GM19043 (cell line): ENCODE measurements around the gene RGL3.
"Not testable (repeated sequence)": the region's sequence is repeated elsewhere in the genome, so short reads cannot be mapped to it uniquely, and the experiment has no call there.

Source experiments
- ATAC-seq: cut with Tn5 transposase; IDR thresholded peaks from one replicate; pipeline ENCODE4 v1.9.1; 2021; ENCODE audit warnings: low read depth; ENCODE audit not compliant: unreplicated experiment

The RGL3 gene

DNA sequence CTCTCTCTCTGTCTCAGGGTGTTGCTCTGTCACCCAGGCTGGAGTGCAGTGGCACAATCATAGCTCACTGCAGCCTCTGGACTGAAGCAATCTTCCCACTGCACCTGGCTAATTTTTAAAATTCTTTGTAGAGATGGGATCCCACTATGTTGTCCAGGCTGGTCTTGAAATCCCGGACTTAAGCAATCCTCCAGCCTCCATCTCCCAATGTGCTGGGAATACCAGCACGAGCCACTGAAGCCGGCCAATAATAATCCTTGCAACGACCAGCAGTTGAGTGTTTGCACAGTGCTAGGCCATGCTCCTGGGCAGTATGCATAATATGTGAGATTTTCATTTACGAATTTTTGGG, 34.4 kb downstream of the RGL3 start:
- no peak for ATAC-seq

DNA sequence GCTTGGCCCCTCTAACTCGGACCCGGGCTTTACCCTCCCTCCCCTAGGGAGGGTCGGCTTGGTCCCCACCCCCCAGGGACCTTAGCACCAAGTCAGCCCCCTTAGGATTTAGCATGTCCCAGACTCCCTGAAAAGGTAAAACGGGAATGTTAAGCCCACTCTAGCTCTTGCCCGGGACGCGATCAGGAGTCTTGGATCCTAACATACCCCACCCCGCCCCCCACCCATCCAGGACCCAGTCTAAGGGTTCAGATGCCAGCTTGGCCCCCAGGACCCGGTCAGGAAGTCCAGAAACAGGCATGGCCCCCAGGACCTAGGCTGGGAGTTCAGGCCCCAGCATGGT, 35.4 kb downstream of the RGL3 start:
- no peak for ATAC-seq

DNA sequence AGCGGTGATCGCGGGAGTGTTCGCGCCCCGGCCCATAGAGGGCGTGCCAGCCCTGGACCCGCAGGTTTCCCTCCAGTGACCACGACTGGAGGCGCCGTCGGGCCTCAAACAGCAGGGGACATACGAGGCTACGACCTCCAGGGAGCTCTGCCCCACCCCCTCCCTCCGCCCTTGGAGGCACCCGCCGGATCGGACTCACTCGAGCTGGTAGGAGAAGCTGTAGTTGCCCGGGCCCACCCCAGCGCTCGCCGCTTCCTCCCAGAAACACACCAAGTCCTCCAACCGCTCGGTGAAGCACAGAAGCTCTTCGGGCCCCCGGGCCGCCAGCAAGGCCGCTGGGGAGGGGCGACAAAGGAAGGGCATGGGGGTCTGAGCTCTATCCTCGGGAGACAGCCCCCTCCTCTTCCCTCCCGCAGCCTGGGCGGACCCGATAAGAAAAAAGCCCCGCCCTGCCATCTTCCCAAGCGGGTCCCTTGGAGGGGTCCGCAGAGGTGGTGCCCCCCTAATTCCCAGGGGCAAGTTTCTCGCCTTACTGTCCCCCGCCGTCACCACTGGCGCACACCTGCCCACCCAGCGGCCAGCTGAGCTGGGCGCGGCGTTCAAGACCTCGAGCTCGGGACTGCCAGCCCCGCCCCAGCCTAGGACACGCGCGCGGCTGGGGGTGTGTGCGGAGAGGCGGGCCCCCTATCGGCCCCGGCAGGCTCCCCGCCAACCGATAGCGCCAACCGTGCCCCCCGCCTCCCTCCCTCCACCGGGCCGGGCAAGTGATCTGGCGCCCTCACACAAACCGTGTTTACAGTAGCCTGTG, 36.0 kb downstream of the RGL3 start:
- no peak for ATAC-seq

DNA sequence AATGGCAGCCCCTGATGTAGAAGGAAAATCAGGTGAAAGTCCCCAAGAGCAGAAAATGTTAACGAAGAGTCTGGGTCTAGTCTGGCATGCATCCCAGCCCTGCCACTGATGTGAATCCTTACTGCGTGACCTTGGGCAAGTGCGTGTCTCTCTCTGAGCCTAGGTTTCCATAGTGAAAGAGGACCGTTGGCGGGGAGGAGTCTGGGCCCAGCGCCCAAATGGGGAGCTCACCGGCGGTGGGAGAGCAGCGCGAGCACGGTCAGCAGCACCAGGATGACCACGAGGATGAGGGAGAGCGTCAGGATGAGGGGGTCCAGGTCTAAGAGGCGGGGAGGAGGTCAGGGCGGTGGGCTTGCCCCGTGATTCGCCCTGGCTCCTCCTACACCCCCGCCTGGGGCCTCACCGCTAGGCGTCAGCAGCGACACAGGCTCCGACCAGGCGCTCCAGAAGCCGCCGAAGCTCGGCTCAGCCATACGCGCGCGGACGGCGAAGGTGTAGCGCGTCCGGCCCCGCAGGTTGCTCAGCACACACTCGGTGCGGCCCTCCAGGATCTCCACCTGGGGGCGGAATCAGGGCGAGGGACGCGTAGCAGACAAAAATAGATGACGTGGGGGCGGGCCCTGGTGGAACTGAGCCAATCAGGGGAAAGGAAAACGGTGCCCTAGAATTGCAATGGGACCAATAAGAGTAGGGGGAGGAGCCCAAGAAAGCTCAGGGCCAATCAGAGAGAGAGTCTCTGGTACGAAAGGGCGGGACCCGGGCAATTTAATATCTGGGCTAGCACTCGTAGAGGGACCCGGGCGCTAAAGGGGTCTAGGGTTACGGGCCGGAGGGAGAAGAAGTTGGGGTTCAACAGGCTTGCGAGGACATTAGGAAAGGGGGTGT, 38.2 kb downstream of the RGL3 start:
- peak; percentile 69 for ATAC-seq

DNA sequence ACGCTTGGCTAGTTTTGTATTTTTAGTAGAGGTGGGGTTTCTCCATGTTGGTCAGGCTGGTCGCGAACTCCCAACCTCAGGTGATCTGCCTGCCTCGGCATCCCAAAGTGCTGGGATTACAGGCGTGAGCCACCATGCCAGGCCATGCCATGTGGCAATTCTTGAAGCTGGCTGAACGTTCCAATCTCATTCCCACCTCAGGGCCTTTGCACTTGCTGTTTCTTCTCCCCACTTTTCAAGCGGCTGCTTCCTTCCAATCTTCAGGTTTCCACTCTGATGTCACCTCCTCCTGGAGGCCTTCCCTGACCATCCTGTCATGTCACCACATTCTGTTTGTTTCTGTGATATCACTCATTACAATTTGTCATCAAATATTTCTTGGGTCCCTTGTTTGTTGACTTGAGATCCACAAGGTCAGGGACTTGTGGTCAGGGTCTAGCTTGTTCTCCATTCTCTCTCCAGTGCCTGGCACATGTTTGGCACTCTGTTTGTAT, 39.2 kb downstream of the RGL3 start:
- ATAC-seq: no peak

DNA sequence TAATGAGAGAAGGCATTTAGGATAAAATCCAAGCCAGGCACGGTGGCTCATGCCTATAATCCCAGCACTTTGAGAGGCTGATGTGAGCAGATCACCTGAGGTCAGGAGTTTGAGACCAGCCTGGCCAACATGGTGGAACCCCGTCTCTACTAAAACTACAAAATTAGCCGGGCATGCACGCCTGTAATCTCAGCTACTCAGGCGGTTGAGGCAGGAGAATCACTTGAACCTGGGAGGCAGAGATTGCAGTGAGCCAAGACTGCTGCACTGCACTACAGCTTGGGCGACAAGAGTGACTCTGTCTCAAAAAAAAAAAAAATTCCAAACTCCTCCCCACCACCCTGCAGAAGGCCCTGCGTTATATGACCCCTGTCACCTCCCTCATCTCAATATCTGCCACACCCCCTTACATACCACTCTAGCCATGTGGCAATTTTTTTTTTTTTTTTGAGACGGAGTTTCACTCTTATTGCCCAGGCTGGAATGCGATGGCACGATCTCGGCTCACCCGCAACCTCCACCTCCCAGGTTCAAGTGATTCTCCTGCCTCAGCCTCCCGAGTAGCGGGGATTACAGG, 39.8 kb downstream of the RGL3 start:
- not testable (repeated sequence) for ATAC-seq

DNA sequence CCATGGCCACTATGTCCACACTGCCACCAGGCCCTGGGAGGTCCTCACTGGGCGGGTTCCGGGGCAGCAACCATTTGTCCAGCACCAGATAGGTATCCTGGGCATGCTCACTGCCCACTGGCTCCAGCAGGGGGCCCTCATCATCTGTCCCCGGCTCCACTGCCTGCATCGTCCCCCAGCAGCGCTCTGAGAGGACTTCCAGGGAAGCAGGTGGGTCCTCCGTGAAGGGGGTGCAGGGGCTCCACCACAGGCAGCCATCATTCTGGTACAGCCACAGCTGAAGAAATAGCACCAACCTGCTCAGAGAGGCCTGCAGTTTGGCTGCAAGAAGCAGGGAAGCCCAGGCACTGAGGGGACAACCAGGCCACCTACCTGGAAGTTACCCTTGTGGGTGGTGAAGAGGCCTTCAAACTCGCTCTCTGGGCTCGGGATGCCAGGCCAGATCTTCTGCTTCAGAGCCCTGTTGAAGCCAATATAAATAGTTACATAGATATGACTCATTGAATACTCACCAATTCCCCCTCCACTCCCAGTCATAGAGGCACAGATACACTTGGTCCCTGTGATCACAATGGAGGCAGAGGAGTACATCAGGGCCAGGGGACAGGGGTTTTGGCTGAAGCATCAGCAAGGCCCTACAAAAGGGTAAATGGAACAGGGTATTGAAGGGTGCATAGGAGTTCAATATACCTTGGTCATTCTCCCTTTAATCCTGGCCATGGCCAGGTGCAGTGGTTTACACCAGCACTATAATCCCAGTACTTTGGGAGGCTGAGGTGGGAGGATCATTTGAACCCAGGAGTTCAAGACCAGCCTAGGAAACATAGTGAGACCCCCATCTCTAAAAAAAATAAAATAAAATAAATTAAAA, 40.6 kb downstream of the RGL3 start:
- ATAC-seq: no peak

DNA sequence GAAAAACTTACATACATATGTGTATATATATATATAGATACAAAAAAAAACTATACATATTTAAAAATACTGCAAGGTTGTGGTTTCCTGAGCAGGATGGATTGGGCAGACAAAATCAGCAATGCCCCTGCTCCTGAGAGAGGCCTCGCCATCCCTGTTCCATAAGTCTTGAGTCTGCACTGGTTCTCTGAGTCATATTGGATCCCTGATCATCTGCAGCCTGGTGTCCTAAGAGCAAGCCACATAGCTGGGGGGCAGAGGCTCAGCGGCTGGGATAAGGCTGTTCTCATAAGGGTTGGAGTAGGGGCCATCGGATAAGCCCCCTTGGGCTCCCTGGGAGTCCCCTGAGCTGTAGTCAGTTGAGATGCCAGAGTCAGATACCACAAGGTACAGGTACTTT, 41.4 kb downstream of the RGL3 start:
- ATAC-seq: no peak

DNA sequence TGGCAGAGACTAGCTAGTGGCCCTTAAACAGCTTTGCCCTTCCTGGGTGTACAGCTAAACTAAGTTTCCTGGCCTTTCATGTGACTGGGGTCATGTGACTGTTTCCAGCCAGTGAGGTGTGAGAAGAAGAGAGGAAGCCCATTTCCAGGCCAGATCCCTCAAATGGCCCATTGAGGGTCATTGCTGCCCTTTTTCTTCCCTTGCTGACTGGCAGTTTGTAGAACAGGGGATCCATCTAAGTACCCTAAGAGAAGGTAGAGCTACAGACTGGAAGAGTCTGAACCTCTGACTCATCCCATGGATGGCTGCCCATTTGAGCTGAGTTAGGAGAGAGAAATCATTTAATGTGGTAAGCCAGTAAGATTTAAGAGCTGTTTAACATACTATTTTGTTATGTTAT, 41.9 kb downstream of the RGL3 start:
- no peak for ATAC-seq

DNA sequence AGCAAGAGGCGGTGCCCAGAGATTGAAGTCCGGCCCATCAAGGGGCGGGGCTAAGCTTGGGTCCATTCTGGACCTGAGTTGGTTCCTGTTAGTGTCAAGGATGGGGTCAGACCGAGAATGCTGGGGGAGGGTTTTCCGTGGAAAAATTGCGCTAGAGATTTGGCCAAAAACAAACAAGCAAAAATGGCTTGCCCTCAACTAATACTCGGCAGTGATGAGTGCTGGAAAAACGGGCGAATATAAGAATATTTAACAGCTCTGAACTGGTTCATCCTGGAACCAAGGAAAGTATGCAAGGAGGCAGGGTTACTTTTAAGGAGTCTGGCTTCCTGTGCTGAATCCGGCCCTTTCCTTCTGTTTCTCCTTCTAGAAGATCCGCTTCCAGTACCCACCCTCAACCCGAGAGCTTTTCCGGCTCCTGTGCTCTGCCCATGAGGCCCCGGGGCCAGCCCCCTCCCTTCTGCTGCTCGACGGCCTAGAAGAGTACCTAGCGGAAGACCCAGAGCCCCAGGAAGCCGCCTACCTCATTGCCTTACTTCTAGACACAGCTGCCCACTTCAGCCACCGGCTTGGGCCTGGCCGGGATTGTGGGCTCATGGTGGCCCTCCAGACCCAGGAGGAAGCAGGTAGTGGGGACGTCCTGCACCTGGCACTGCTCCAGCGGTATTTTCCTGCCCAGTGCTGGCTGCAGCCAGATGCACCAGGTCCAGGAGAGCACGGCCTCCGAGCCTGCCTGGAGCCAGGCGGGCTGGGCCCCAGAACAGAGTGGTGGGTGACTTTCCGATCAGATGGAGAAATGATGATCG, 43.8 kb downstream of the RGL3 start:
- no peak for ATAC-seq

DNA sequence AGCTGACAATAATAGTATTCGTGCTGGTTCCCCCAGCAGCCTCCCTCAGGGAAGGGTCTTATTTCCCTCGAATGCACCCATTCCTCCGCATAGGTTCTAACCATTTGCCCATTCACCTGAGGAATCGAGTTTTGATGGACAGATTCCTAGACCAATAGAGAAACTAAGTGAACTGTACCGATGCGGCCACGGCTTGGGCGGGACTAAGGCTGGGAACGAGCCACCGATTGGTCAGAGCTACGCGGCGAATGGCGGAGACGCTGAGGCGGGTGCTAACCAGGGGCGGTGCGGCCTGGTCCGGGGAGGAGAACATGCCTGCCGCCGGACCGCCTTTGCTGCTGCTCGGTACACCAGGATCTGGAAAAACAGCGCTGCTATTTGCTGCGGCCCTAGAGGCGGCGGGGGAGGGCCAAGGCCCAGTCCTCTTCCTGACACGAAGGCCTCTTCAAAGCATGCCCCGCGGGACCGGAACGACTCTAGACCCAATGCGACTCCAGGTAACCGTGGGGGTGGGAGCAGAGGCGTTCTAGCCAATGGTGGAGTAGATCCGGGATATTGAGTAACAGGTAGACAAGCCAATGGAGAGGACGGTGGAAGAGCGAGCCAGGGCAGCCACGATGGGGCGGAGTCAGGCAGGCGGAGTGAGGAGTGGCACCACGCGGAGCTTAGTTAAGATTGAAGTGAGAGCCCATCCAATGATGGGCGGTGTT, 44.5 kb downstream of the RGL3 start, which contains the start of gene SWSAP1:
SWSAP1 (plus strand) TSS at position 234 of the 710 bp plus-strand sequence; CDS start at position 249, 15 bp downstream.
- ATAC-seq: peak; percentile 87

DNA sequence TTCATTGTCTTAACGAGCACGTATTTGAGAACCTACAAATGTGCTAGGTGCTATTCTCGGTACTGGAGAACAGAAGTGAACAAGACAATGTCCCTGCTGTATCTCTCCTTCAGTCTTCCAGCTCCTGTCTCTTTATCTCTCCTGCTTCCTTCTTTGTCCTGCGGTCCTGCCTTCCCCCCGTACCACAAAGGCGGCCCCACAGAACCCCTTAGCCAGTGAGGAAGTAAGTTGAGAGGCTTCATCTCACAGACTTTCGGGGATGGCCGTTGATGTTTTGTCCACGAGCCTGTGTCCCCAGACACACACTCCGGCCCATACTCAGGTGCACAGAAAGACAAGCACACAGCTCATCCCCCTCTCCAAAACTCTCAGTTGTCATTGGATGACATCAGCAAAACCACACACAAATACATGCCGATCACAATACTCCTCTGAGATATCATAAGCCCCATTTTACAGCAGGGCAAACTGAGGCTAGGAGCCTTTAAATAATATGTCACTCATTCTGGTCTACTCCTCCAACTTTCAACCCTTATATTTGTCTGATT, 45.2 kb downstream of the RGL3 start:
- ATAC-seq: no peak

DNA sequence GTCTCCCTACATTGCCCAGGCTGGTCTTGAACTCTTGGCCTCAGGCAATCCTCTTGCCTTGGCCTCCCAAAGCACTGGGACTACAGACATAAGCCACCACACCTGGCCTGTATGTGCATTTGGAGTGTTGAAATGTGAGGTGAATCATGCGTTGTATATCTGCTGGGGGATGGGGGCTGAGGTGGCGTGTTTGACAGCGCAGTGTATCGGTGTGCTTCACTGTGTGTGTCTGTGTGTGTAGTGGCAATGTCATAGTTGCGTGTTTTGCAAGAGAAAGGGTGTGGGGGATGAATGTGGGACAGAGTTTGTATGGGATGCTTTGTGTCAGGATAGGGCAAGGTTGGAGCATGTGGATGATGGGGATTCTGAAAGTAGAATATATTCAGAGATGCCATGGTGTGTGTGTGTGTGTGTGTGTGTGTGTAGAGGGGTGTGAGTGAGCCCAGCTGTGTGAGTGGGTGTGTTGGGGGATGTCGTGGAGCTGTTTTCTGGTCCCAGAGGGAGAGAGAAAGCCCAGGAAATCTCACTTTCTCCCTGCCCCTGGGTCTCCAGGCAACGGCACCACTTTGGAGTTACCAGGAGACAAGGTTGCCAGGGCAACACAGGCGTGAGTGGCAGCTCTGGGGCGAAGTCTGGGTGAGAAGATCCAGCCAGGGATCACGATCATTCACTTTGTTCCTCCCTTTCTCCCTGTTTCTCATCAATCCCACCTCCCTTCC, 45.8 kb downstream of the RGL3 start:
- no peak for ATAC-seq

DNA sequence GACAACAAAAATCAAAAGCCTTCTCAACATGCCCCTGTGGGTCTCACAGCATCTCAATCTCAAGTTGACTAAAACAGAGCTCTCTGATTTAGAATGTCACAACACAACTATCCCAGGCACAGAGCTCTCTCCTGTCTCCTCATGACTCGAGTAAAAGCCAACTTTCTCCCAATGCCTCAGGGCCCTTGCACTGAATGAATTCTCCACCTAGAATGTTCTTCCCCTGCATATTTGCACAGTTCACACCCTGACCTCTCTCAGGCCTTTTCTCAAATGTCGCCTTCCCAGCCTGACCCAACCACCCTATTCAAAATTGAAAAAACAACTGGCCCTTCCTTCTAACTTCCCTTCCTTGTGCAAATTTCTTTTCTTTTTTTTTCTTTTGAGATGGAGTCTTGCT, 48.4 kb downstream of the RGL3 start:
- no peak for ATAC-seq

DNA sequence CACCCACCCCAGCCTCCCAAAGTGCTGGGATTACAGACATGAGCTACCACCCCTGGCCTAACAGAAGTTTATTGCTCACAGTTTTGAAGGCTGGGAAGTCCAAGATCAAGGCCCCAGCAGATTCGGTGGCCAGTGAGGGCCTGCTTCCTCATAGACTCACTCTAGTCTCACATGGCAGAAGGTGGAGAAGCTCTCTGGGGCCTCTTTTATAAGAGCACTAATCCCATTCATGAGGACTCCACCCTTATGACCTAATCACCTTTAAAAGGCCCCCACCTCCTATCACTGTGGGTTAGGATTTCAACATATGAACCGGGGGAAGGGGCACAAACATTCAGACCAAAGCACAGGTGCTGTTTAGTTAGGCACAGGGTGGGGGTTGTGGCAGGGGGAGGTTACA, 51.6 kb downstream of the RGL3 start:
- no peak for ATAC-seq

DNA sequence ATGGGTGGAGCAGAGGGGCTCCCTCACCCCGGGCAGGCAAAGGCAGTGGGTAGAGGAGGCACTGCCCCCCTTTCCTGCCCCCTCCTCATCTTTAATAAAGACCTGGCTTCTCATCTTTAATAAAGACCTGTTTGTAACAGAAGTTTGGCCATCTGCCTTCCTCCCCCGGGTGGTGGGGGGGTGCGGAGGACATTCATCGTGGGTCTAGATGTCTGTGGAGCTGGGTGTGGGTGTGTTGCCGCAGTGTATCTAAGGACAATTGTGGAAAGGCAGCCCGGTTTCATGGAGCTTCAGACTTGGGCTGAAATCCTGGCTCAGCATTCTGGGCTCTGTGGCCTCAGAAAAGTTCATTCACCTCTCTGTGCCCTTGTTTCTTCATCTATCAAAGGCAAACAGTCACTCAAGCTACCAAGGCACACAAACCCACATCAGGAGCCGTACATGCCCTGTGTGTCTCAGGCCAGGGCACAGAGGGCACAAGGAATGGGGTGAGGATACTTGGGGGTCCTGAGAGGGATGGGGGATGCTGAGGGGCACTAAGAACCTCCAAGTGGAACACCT, 53.5 kb downstream of the RGL3 start:
- no peak for ATAC-seq

DNA sequence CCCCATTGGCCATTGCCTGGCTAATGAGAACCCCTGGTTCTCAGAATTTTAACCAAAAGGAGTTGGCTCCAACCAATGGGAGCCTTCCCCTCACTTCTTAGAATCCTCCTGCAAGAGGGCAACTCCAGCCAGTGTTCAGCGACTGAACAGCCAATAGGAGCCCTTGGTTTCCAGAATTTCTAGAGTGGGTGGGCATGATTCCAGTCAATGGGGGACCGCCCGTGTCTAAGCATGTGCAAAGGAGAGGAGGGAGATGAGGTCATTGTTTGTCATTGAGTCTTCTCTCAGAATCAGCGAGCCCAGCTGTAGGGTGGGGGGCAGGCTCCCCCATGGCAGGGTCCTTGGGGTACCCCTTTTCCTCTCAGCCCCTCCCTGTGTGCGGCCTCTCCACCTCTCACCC, 54.2 kb downstream of the RGL3 start:
- no peak for ATAC-seq
